ENCODE results near the gene SNTB2. TPM values are rescaled to one million over a fixed set of nuclear protein-coding genes. Genes with fewer than 3 reads are reported as not detected.

Gene SNTB2
- total and polyA plus RNA-seq, 9 of the 15 experiments (the other 6 are each of a cell fraction or from before 2014, with no cell fraction given) = 1.2 to 13.7 (median 5.7) TPM

DNA sequence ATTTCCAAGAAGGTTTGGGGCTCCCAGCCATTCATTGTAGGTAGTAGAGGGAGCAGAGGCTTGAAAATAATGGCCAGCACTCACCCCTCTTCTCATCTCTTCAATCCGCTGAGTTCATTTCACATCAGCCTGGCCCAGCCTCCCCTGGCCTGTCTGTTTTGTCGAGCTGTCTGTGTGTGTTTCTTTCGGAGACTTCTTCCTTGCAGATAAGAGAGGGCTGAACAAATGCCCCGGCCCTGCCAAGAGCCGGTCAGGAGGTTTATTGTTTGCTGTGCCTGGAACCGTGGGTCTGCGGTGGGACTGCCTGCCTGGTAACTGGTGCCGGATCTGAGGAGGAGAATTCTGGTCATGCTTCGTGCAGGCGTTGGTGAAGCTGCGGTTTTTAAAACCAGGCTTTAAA is 127.6 kb downstream of the SNTB2 start:
- no TSS peak for BruUV-seq (replicated peaks)

More for the DNA sequence above, 127.6 kb downstream of the SNTB2 start:
- no peak for TF ChIP-seq CTBP1 (IDR thresholded peaks at IDR 0.05; ENCODE audit: borderline replicate concordance)
- TF ChIP-seq TARDBP (IDR thresholded peaks at IDR 0.05) = no peak
- no peak for TF ChIP-seq FOS (IDR thresholded peaks at IDR 0.05; ENCODE audit: extremely low read depth, insufficient read length)
- no peak for TF ChIP-seq TCF7 (IDR thresholded peaks at IDR 0.05; ENCODE audit: borderline replicate concordance)
- TF ChIP-seq, protein P1, sequence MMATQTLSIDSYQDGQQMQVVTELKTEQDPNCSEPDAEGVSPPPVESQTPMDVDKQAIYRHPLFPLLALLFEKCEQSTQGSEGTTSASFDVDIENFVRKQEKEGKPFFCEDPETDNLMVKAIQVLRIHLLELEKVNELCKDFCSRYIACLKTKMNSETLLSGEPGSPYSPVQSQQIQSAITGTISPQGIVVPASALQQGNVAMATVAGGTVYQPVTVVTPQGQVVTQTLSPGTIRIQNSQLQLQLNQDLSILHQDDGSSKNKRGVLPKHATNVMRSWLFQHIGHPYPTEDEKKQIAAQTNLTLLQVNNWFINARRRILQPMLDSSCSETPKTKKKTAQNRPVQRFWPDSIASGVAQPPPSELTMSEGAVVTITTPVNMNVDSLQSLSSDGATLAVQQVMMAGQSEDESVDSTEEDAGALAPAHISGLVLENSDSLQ (IDR thresholded peaks at IDR 0.05) = no peak
- TF ChIP-seq LCOR (CRISPR knock-in tag; IDR thresholded peaks at IDR 0.05) = no peak
- no peak for TF ChIP-seq ZZZ3 (IDR thresholded peaks at IDR 0.05)
- ChIA-PET POLR2A (interaction anchor here (5.5 kb wide), 1 partner anchor 14 kb away, joined by 51 read pairs; the partner anchor contains the start of gene PDF), CTCF (ENCODE audit: low intra/inter-chr PET ratio) (no interaction called here)
- peaks cover 5 to 17% of the 10 kb centered on the region in 2 experiments; a peak in 3 of 5 replicates for H3K4me1 ChIP-seq (replicated peaks in 1 of 2; ENCODE audit: control insufficient read depth in 2 of 2, insufficient read depth in 2 of 2, low read length in 2 of 2)
- H3K27ac ChIP-seq (ENCODE audit: extremely low read depth, low read depth, low read length) = no peak overlapping the region; the same call in 2 of the 3 replicates
- peaks cover 37% of the 10 kb centered on the region for H3K79me2 ChIP-seq (ENCODE audit: control insufficient read depth, insufficient read depth, low read length)
- 0 out of 2 replicates have a peak, but pooled peaks cover 3% of the 10 kb centered on the region for H4K20me1 ChIP-seq (replicated peaks; ENCODE audit: control insufficient read depth, insufficient read depth, low read length)
- peak overlapping the region in 1 of 2 experiments; percentile 43; a peak in 1 of 4 replicates for H3K9ac ChIP-seq (ENCODE audit: insufficient read depth in 1 of 2, low read depth in 2 of 2, low read length in 2 of 2)
- intact Hi-C loops (cut with micrococcal nuclease) = no loop called here
- no peak overlapping the region for H3K4me2 ChIP-seq (ENCODE audit: insufficient read depth, low read length)
- H3K4me3 ChIP-seq = no peak overlapping the region
- no peaks in the 10 kb centered on the region for H3K27me3 ChIP-seq (ENCODE audit: control insufficient read depth in 2 of 2, insufficient read depth in 2 of 2, low read length in 2 of 2)
- H3K36me3 ChIP-seq (ENCODE audit: control insufficient read depth, insufficient read depth, low read length) = peaks cover 59% of the 10 kb centered on the region; the same call in 2 of the 3 replicates
- H2AFZ ChIP-seq (ENCODE audit: low read depth, low read length) = no peak overlapping the region
- ATAC-seq = no peak
- no peaks in the 10 kb centered on the region for H3K9me3 ChIP-seq (replicated peaks; ENCODE audit: control insufficient read depth, insufficient read depth, low read depth, low read length)
- in situ Hi-C loops (cut with MboI) = no loop called here
- no peaks in the 10 kb centered on the region for H3K9me1 ChIP-seq (ENCODE audit: control insufficient read depth, insufficient read depth, low read length)
- FAIRE-seq = no peak
- WGBS (ENCODE audit: insufficient coverage, low coverage, missing lambda C conversion rate) = 91% methylated on average over 11 of the region's 11 CpGs
- DNase-seq (ENCODE audit: extremely low read depth in 1 of 4, low spot score in 3 of 4) = no peak

Measured in K562 (cell line).